DOHH2 (cell line): ENCODE results near the gene MTURN.

ENCODE experiments used
- H3F3A ChIP-seq: fragments of 200-600 bp; sonication (generic), shearing (Covaris generic); 2 replicates; pipeline ENCODE4 v1.6.0; 2016; ENCODE audit warnings: antibody characterized with exemption, mild to moderate bottlenecking; ENCODE audit not compliant: control insufficient read depth, insufficient read depth
- H3K27ac ChIP-seq: fragments of 200-600 bp; sonication (generic); 2 replicates; pipeline ENCODE4 v1.5.1; 2014; ENCODE audit warnings: low read depth, mild to moderate bottlenecking, low read length, moderate library complexity
- H3K27me3 ChIP-seq: fragments of 200-600 bp; sonication (generic); 2 replicates; pipeline ENCODE4 v1.6.1; 2014; ENCODE audit warnings: mild to moderate bottlenecking, low read length, mixed read lengths; ENCODE audit not compliant: control insufficient read depth
- H3K36me3 ChIP-seq: fragments of 200-600 bp; sonication (generic); 2 replicates; pipeline ENCODE4 v1.6.1; 2014; ENCODE audit warnings: mild to moderate bottlenecking, low read length, moderate library complexity, mixed read lengths; ENCODE audit not compliant: control insufficient read depth
- H3K4me1 ChIP-seq: fragments of 200-600 bp; sonication (generic); 2 replicates; pipeline ENCODE4 v1.6.1; 2014; ENCODE audit warnings: mild to moderate bottlenecking, low read length, mixed read lengths; ENCODE audit not compliant: control insufficient read depth
- H3K4me2 ChIP-seq: fragments of 200-600 bp; sonication (generic); 2 replicates; pipeline ENCODE4 v1.6.0; 2014; ENCODE audit warnings: mild to moderate bottlenecking, low read length, moderate library complexity
- H3K4me3 ChIP-seq: fragments of 200-600 bp; sonication (generic); 2 replicates; pipeline ENCODE4 v1.5.1; 2014; ENCODE audit warnings: mild to moderate bottlenecking, low read length, mixed read lengths
- H3K79me2 ChIP-seq: fragments of 200-600 bp; sonication (generic); 2 replicates; pipeline ENCODE4 v1.6.1; 2014; ENCODE audit warnings: mild to moderate bottlenecking, low read length, mixed read lengths; ENCODE audit not compliant: control insufficient read depth
- H3K9me2 ChIP-seq: fragments of 200-600 bp; sonication (generic); replicated peaks from 2 replicates; pipeline ENCODE4 v1.6.1; 2014; ENCODE audit warnings: mild to moderate bottlenecking, low read length, mixed read lengths; ENCODE audit not compliant: control insufficient read depth
- H3K9me3 ChIP-seq: fragments of 200-600 bp; sonication (generic); 2 replicates; pipeline ENCODE4 v1.6.1; 2014; ENCODE audit warnings: antibody characterized with exemption, low read length, mixed read lengths; ENCODE audit not compliant: control insufficient read depth, insufficient read depth
- H4K20me1 ChIP-seq: fragments of 200-600 bp; sonication (generic); 2 replicates; pipeline ENCODE4 v1.6.0; 2014; ENCODE audit warnings: low read depth, mild to moderate bottlenecking, antibody characterized with exemption, low read length, moderate library complexity; ENCODE audit not compliant: control insufficient read depth, insufficient read depth
- EZH2phosphoT487 ChIP-seq: fragments of 200-600 bp; sonication (generic); IDR thresholded peaks from 2 replicates; pipeline ENCODE4 v1.6.1; 2017; ENCODE audit warnings: borderline replicate concordance, mild to moderate bottlenecking, antibody characterized with exemption, low read length, moderate library complexity, mixed read lengths
- TF ChIP-seq, protein P1 (sequence below): fragments of 200-600 bp; sonication (generic); IDR thresholded peaks from one replicate; pipeline ENCODE4 v1.5.1; 2014; ENCODE audit warnings: antibody characterized with exemption, mild to moderate bottlenecking, low read depth, low read length; ENCODE audit not compliant: poor library complexity, severe bottlenecking

MTURN gene

DNA sequence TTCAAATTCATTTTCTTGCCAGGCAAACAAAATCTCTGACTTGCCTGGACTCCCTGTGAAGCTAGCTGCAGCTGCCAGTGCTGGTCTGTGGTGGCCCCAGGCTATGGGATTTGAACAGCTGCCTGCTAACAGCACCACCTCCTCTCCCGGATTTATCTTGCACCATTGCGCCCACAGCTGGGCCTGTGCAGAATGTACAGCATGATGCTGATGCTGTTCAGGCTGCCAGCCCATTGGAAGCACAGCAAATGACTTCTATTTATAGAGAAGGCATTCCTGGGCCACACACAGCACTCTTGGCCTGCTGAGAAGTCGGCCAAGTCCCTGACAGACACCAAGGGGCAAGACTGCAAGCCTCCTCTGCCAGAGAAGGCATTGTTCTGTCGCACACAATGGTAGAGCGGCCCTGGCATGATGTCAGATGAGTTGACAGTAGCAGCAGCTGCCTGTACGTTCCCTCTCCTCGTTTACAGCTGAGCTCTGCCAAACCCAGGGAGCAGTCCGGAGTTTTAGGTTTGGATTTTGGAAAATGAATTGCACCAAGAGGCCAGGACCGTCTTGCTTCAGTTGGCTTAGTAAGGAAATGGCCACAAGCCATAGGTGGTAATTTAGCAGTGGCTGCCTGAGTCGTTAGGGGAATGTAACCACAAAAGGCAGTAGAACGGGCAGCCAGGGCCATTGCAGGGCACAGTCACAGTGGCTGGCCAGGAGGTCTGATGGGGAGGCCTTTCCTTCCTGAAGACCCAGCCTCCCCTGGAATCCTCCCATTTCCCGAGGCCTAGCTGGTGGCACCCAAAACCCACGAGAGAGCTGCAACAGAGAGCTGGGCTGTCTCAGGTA is 38.5 kb downstream of the MTURN start:
- H3K4me2 ChIP-seq: no peak overlapping the region
- H3K79me2 ChIP-seq: no peaks in the 10 kb centered on the region
- H3K27ac ChIP-seq: no peak overlapping the region
- no peaks in the 10 kb centered on the region for H3K36me3 ChIP-seq
- H3K27me3 ChIP-seq: no peaks in the 10 kb centered on the region; the same call in 1 of the 2 replicates
- peaks cover 17% of the 10 kb centered on the region for H3K4me1 ChIP-seq
- H3F3A ChIP-seq: no peaks in the 10 kb centered on the region
- H3K9me3 ChIP-seq: no peaks in the 10 kb centered on the region
- TF ChIP-seq, protein P1, sequence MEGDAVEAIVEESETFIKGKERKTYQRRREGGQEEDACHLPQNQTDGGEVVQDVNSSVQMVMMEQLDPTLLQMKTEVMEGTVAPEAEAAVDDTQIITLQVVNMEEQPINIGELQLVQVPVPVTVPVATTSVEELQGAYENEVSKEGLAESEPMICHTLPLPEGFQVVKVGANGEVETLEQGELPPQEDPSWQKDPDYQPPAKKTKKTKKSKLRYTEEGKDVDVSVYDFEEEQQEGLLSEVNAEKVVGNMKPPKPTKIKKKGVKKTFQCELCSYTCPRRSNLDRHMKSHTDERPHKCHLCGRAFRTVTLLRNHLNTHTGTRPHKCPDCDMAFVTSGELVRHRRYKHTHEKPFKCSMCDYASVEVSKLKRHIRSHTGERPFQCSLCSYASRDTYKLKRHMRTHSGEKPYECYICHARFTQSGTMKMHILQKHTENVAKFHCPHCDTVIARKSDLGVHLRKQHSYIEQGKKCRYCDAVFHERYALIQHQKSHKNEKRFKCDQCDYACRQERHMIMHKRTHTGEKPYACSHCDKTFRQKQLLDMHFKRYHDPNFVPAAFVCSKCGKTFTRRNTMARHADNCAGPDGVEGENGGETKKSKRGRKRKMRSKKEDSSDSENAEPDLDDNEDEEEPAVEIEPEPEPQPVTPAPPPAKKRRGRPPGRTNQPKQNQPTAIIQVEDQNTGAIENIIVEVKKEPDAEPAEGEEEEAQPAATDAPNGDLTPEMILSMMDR: no peak
- TF ChIP-seq EZH2phosphoT487: no peak
- H3K4me3 ChIP-seq: no peak overlapping the region
- H4K20me1 ChIP-seq: no peaks in the 10 kb centered on the region
- no peaks in the 10 kb centered on the region for H3K9me2 ChIP-seq

DNA sequence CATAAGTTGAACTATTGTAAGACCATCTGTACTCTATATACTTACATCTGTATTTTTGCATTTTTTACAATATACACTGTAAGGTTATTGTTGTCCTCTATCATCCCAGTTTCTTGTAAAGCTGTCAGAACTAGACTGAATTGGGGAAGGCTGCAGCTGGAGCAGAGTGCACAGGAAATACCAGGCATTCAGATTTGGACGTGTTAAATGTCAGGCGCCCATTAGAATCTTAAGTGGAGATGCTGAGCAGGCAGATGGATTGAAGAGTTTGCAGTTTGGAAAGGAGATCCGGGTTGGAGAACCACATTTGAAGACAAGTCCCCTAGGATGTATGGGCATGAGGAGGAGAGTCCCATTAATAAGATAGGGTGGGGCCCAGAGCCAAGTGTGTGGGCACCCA is 40.4 kb downstream of the MTURN start:
- Histone ChIP-seq H3K9me3 (no peaks in the 10 kb centered on the region), H3F3A (no peaks in the 10 kb centered on the region), H3K27me3 (no peaks in the 10 kb centered on the region), H3K4me3 (no peak overlapping the region), H3K79me2 (no peaks in the 10 kb centered on the region), H3K4me2 (no peak overlapping the region), H3K4me1 (peaks cover 30% of the 10 kb centered on the region), H3K36me3 (no peaks in the 10 kb centered on the region), H4K20me1 (no peaks in the 10 kb centered on the region), H3K27ac (no peak overlapping the region), H3K9me2 (no peaks in the 10 kb centered on the region)
- TF ChIP-seq, protein P1: no peak
- no peak for TF ChIP-seq EZH2phosphoT487

DNA sequence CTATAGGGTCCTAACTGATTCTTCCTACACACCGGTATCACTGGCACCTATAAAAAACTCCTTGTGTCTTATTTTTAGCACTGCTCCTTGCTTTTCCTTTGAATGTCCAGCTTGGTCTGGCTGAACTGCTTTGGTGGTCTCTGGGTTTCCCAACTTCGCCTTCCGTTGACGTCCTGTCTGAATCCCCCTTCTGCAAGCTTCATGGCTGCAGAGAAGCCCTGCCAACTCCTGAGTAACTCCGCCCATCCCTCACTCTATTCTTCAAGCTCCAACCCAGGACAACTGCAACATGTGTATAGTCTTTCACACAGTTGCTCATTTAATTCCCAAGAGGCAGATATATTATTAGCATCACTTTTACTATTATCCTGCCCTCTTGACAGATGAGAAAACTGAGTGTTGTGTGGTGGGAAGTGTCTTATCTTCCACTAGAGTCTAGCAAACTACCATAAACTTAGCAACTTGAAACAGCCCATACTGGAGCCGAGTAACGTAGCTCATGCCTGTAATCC is 40.9 kb downstream of the MTURN start:
- TF ChIP-seq, protein P1: no peak
- no peaks in the 10 kb centered on the region for H3K9me2 ChIP-seq
- H3K4me3 ChIP-seq: no peak overlapping the region
- no peaks in the 10 kb centered on the region for H3K9me3 ChIP-seq
- H3F3A ChIP-seq: no peaks in the 10 kb centered on the region
- H3K36me3 ChIP-seq: no peaks in the 10 kb centered on the region
- H3K4me2 ChIP-seq: no peak overlapping the region
- H3K79me2 ChIP-seq: no peaks in the 10 kb centered on the region
- H3K4me1 ChIP-seq: peaks cover 30% of the 10 kb centered on the region
- H3K27me3 ChIP-seq: no peaks in the 10 kb centered on the region
- no peaks in the 10 kb centered on the region for H4K20me1 ChIP-seq
- no peak overlapping the region for H3K27ac ChIP-seq
